Fibroblast of the aortic adventitia (primary cell): ENCODE measurements around the gene TCN1. TPM values are rescaled to one million over a fixed set of nuclear protein-coding genes. Genes with fewer than 3 reads are reported as not detected.
"Not testable (repeated sequence)": the region's sequence is repeated elsewhere in the genome, so short reads cannot be mapped to it uniquely, and the experiment has no call there.

ENCODE experiments used
- DNase-seq: peaks from one replicate; pipeline ENCODE4 v3.0.0-alpha.2; 2010; ENCODE audit warnings: low read depth
- H3K4me3 ChIP-seq: 2 replicates; pipeline ENCODE4 v1.5.1; 2011; ENCODE audit warnings: low read depth, mild to moderate bottlenecking, control low read depth, low read length, moderate library complexity
- CTCF ChIP-seq: IDR thresholded peaks from 2 replicates; pipeline ENCODE4 v1.5.1; 2011; ENCODE audit warnings: mild to moderate bottlenecking, low read length, control low read depth, inconsistent platforms; ENCODE audit not compliant: insufficient read depth
- total RNA-seq: library from RNA; depleted of rRNA; stranded (reverse); fragments of >200 nt; gene quantifications from 2 replicates; pipeline ENCODE4 v1.2.3, GENCODE V29; 2012; ENCODE audit warnings: low replicate concordance

TCN1 gene
- total RNA-seq, 1 donor: not detected

GRCh38 chr11:59818572-59818971 lies 47.7 kb downstream of the TCN1 start:
- H3K4me3 ChIP-seq: no peak overlapping the region
- no peak for DNase-seq
- TF ChIP-seq CTCF: no peak

GRCh38 chr11:59816434-59816833 lies 49.9 kb downstream of the TCN1 start:
- not testable (repeated sequence) for DNase-seq, H3K4me3 ChIP-seq

- TF ChIP-seq CTCF: no peak
- no peak for DNase-seq
- no peak overlapping the region for H3K4me3 ChIP-seq
Measured at GRCh38 chr11:59815754-59816153, 50.5 kb downstream of the TCN1 start.

GRCh38 chr11:59814021-59814420 lies 52.3 kb downstream of the TCN1 start:
- TF ChIP-seq CTCF: no peak
- no peak for DNase-seq
- H3K4me3 ChIP-seq: no peak overlapping the region

- no peak for TF ChIP-seq CTCF
- no peak for DNase-seq
- no peak overlapping the region for H3K4me3 ChIP-seq
Measured at GRCh38 chr11:59813364-59813763, 52.9 kb downstream of the TCN1 start.

- no peak for DNase-seq
- H3K4me3 ChIP-seq: no peak overlapping the region
- TF ChIP-seq CTCF: no peak
Measured at GRCh38 chr11:59812220-59812619, 54.1 kb downstream of the TCN1 start.

GRCh38 chr11:59810911-59811259 lies 55.4 kb downstream of the TCN1 start:
- no peak for DNase-seq
- TF ChIP-seq CTCF: no peak
- H3K4me3 ChIP-seq: peak overlapping the region; percentile 100
